Pancreas (tissue), 10 donors: ENCODE results near the gene MISP. TPM values are rescaled to one million over a fixed set of nuclear protein-coding genes. Genes with fewer than 3 reads are reported as not detected.

Experiments
- ATAC-seq, 4 donors: fragments of 200-7000 bp; cut with Tn5 transposase; one replicate each; pipeline versions ENCODE4 v1.8.0 to v1.9.1; 2020; ENCODE audit warnings: mild to moderate bottlenecking in 4 of 4, moderate library complexity in 4 of 4
- DNase-seq, 6 donors: peaks; one replicate each; pipeline ENCODE4 v3.0.0-alpha.2; 2020
- FAIRE-seq: peaks from 2 replicates; lab custom pipeline; 2012; peaks lifted over from hg19 to GRCh38; lab: Jason Lieb, UNC
- H3K27ac ChIP-seq, 4 donors: fragments of 200-600 bp; sonication (generic); 1 replicate in 3 of 4; 2 replicates in 1 of 4; pipeline versions ENCODE4 v1.5.0 to v1.8.0; 2020
- H3K27me3 ChIP-seq, 4 donors: fragments of 200-600 bp; one replicate each; pipeline ENCODE4 v1.8.0; 2021
- H3K36me3 ChIP-seq, 3 donors: fragments of 200-600 bp; sonication (generic) in 1 of 3; one replicate each; pipeline versions ENCODE4 v1.5.0 to v1.8.0; 2020 to 2021
- H3K4me1 ChIP-seq, 3 donors: fragments of 200-600 bp; one replicate each; pipeline ENCODE4 v1.8.0; 2021
- H3K4me3 ChIP-seq, 4 donors: fragments of 200-600 bp; sonication (generic) in 2 of 4; one replicate each; pipeline versions ENCODE4 v1.5.0 to v1.8.0; 2020 to 2021
- H3K9me3 ChIP-seq, 4 donors: fragments of 200-600 bp; one replicate each; pipeline ENCODE4 v1.8.0; 2021
- CTCF ChIP-seq, 4 donors: fragments of 200-600 bp; sonication (generic) in 3 of 4; IDR thresholded peaks; one replicate each; pipeline versions ENCODE4 v1.5.0 to v1.8.0; 2021; ENCODE audit warnings: antibody characterized with exemption in 4 of 4
- WGBS, 2 donors: extraction: QIAGEN DNeasy Blood & Tissue Kit; methylation state at CpG; one replicate each; pipeline ENCODE4 v1.1.7; 2013; 5-methylcytosine and 5-hydroxymethylcytosine counted together
- intact Hi-C, 3 donors: fragments of 100-400 bp; cut with DNase I; formaldehyde crosslinking; loops; one replicate each; pipeline versions ENCODE4 v1.11.1 to v1.14.2; 2022
- polyA plus RNA-seq, 2 donors: library from polyadenylated mRNA; stranded (reverse); fragments of 200-250 nt; gene quantifications; one replicate each; pipeline ENCODE4 v1.2.3, GENCODE V29; 2013
- total RNA-seq, 6 donors: library from RNA; stranded (reverse); fragmentation: NEBNext Ultra II Directional in 4 of 6; extraction: Animal tissue kit (Norgen Biotek cat#: 25700) in 4 of 6; gene quantifications; one replicate each; pipeline versions ENCODE4 v1.2.1 to v1.2.4, GENCODE V29; 2021 to 2023
- donor health status: healthy with polysubstance abuse.
- donor health status: DM: no; HTN: no; CAD: no; lungs with moderate emphysema.
- donor health status: DM: no; HTN: no; CAD: no.
- donor health status: control.
- donor health status: control.
- donor health status: Bipolar disorder and iron deficiency.
- donor health status: DM: yes; HTN: yes; CAD: no.
- donor health status: DM: no; HTN: no; CAD: no.
- donor health status: DM: no; HTN: no; CAD: no.
- donor health status: DM: yes; HTN: yes; CAD: no.

Gene MISP
- total and polyA plus RNA-seq, 8 donors = 0.63 to 7.5 (median 1.3) TPM

- no peaks in the 10 kb centered on the region for H3K27me3 ChIP-seq
- no peak for TF ChIP-seq CTCF (IDR thresholded peaks at IDR 0.05)
- H3K27ac ChIP-seq = peak overlapping the region; percentile 56 to 85 (median 67)
- ATAC-seq = peak; percentile 37 to 48 (median 42)
- DNase-seq = peak in 1 of 6 donors; percentile 13
- 40 to 44% methylated on average over 30 of the region's 30 CpGs for WGBS, 2 donors
- FAIRE-seq = no peak
- H3K9me3 ChIP-seq = no peaks in the 10 kb centered on the region
- peak overlapping the region in 3 of 4 donors; percentile 8 to 37 (median 25) for H3K4me3 ChIP-seq
- no peaks in the 10 kb centered on the region for H3K36me3 ChIP-seq
- intact Hi-C loops = no loop called here
- no peaks in the 10 kb centered on the region for H3K4me1 ChIP-seq
Observed at GRCh38 chr19:782878-783668, 32.2 kb downstream of the MISP start.

- 42 to 49% methylated on average over 13 of the region's 13 CpGs for WGBS, 2 donors
- peak overlapping the region in 3 of 4 donors; percentile 10 to 37 (median 25) for H3K4me3 ChIP-seq
- intact Hi-C loops = no loop called here
- no peaks in the 10 kb centered on the region for H3K9me3 ChIP-seq
- ATAC-seq (peak in 3 of 4 donors; percentile 43 to 62 (median 48)), FAIRE-seq (no peak), DNase-seq (peak in 3 of 6 donors; percentile 50 to 75 (median 58))
- no peaks in the 10 kb centered on the region for H3K4me1 ChIP-seq
- no peak for TF ChIP-seq CTCF (IDR thresholded peaks at IDR 0.05)
- H3K36me3 ChIP-seq = no peaks in the 10 kb centered on the region
- H3K27me3 ChIP-seq = no peaks in the 10 kb centered on the region
- H3K27ac ChIP-seq = peak overlapping the region in 2 of 4 donors; percentile 56 to 57
Observed at GRCh38 chr19:784541-784940, 33.6 kb downstream of the MISP start.

GRCh38 chr19:787536-787935 is 36.6 kb downstream of the MISP start:
- no peak for TF ChIP-seq CTCF (IDR thresholded peaks at IDR 0.05)
- ATAC-seq = no peak
- Histone ChIP-seq H3K36me3 (no peaks in the 10 kb centered on the region), H3K27ac (no peak overlapping the region), H3K27me3 (no peaks in the 10 kb centered on the region), H3K9me3 (no peaks in the 10 kb centered on the region), H3K4me1 (no peaks in the 10 kb centered on the region), H3K4me3 (no peak overlapping the region)
- 91 to 92% methylated on average over 16 of the region's 16 CpGs for WGBS, 2 donors
- intact Hi-C loops = no loop called here
- DNase-seq = peak in 1 of 6 donors; percentile 28
- FAIRE-seq = no peak

- H3K9me3 ChIP-seq = no peaks in the 10 kb centered on the region
- no peak for TF ChIP-seq CTCF (IDR thresholded peaks at IDR 0.05)
- intact Hi-C loops = no loop called here
- no peak overlapping the region for H3K4me3 ChIP-seq
- DNase-seq (no peak), ATAC-seq (no peak), FAIRE-seq (no peak)
- 69 to 80% methylated on average over 11 of the region's 11 CpGs for WGBS, 2 donors
- no peaks in the 10 kb centered on the region for H3K36me3 ChIP-seq
- no peaks in the 10 kb centered on the region for H3K4me1 ChIP-seq
- no peaks in the 10 kb centered on the region for H3K27me3 ChIP-seq
- no peak overlapping the region for H3K27ac ChIP-seq
Observed at GRCh38 chr19:788686-788982, 37.7 kb downstream of the MISP start.
